HG03432 (cell line): ENCODE measurements around the gene VSIR.

Experiments used
- ATAC-seq: cut with Tn5 transposase; IDR thresholded peaks from one replicate; pipeline ENCODE4 v1.9.1; 2021; ENCODE audit warnings: mild to moderate bottlenecking, moderate library complexity; ENCODE audit not compliant: unreplicated experiment

Gene VSIR

GRCh38 chr10:71765906-71766716 lies 7.2 kb downstream of the VSIR start:
- no peak for ATAC-seq

GRCh38 chr10:71765176-71765904 lies 8.0 kb downstream of the VSIR start:
- no peak for ATAC-seq

- no peak for ATAC-seq
Measured at GRCh38 chr10:71763352-71764127, 9.8 kb downstream of the VSIR start.

- no peak for ATAC-seq
Measured at GRCh38 chr10:71762324-71762723, 11.0 kb downstream of the VSIR start.

- ATAC-seq: no peak
Measured at GRCh38 chr10:71761541-71762113, 11.7 kb downstream of the VSIR start.

- ATAC-seq: no peak
Measured at GRCh38 chr10:71761105-71761511, 12.2 kb downstream of the VSIR start.

- ATAC-seq: no peak
Measured at GRCh38 chr10:71757399-71757922, 15.9 kb downstream of the VSIR start.

- ATAC-seq: no peak
Measured at GRCh38 chr10:71756311-71757191, 16.8 kb downstream of the VSIR start.

GRCh38 chr10:71755179-71755879 lies 18.0 kb downstream of the VSIR start:
- no peak for ATAC-seq

GRCh38 chr10:71754562-71754961 lies 18.8 kb downstream of the VSIR start:
- no peak for ATAC-seq

GRCh38 chr10:71753960-71754505 lies 19.3 kb downstream of the VSIR start:
- no peak for ATAC-seq

GRCh38 chr10:71753091-71753959 lies 20.0 kb downstream of the VSIR start:
- no peak for ATAC-seq

GRCh38 chr10:71752391-71753090 lies 20.8 kb downstream of the VSIR start:
- no peak for ATAC-seq

- ATAC-seq: no peak
Measured at GRCh38 chr10:71751515-71752224, 21.6 kb downstream of the VSIR start.

GRCh38 chr10:71750986-71751385 lies 22.3 kb downstream of the VSIR start:
- no peak for ATAC-seq

- ATAC-seq: no peak
Measured at GRCh38 chr10:71750124-71750841, 23.0 kb downstream of the VSIR start.
